ENCODE data around the gene LAMTOR2. TPM values are rescaled to one million over a fixed set of nuclear protein-coding genes. Genes with fewer than 3 reads are reported as not detected.

LAMTOR2 gene
- total and polyA plus RNA-seq, 2 donors, result 28.9 to 91.1 TPM

GRCh38 chr1:156074661-156075060 lies 20.1 kb downstream of the LAMTOR2 start:
- DNase-seq (ENCODE audit: extremely low spot score), result no peak
- no peaks in the 10 kb centered on the region for H3K4me1 ChIP-seq (ENCODE audit: insufficient read depth)
- no peaks in the 10 kb centered on the region for H3K36me3 ChIP-seq (ENCODE audit: insufficient read depth)
- WGBS, result 62% methylated on average over 8 of the region's 8 CpGs
- no peak overlapping the region for H3K27ac ChIP-seq (ENCODE audit: low read depth)
- no peak overlapping the region for H3K4me3 ChIP-seq (ENCODE audit: low read depth, low read length)

- 64% methylated on average over 3 of the region's 3 CpGs for WGBS
- DNase-seq (ENCODE audit: extremely low spot score), result no peak
- H3K4me1 ChIP-seq (ENCODE audit: insufficient read depth), result no peaks in the 10 kb centered on the region
- H3K36me3 ChIP-seq (ENCODE audit: insufficient read depth), result no peaks in the 10 kb centered on the region
- no peak overlapping the region for H3K27ac ChIP-seq (ENCODE audit: low read depth)
- H3K4me3 ChIP-seq (ENCODE audit: low read depth, low read length), result no peak overlapping the region
Observed at GRCh38 chr1:156075162-156075561, 20.6 kb downstream of the LAMTOR2 start.

GRCh38 chr1:156075775-156076204 lies 21.2 kb downstream of the LAMTOR2 start:
- Histone ChIP-seq H3K36me3 (ENCODE audit: insufficient read depth) (no peaks in the 10 kb centered on the region), H3K27ac (ENCODE audit: low read depth) (no peak overlapping the region), H3K4me1 (ENCODE audit: insufficient read depth) (no peaks in the 10 kb centered on the region), H3K4me3 (ENCODE audit: low read depth, low read length) (no peak overlapping the region)
- 63% methylated on average over 4 of the region's 4 CpGs for WGBS
- no peak for DNase-seq (ENCODE audit: extremely low spot score)

- DNase-seq (ENCODE audit: extremely low spot score), result no peak
- H3K36me3 ChIP-seq (ENCODE audit: insufficient read depth), result no peaks in the 10 kb centered on the region
- H3K4me3 ChIP-seq (ENCODE audit: low read depth, low read length), result peak overlapping the region; percentile 0
- 51% methylated on average over 73 of the region's 73 CpGs for WGBS
- no peaks in the 10 kb centered on the region for H3K4me1 ChIP-seq (ENCODE audit: insufficient read depth)
- no peak overlapping the region for H3K27ac ChIP-seq (ENCODE audit: low read depth)
Observed at GRCh38 chr1:156076609-156077429, 22.2 kb downstream of the LAMTOR2 start.

GRCh38 chr1:156077430-156077760 lies 22.8 kb downstream of the LAMTOR2 start:
- 92% methylated on average over 19 of the region's 19 CpGs for WGBS
- DNase-seq (ENCODE audit: extremely low spot score), result no peak
- Histone ChIP-seq H3K27ac (ENCODE audit: low read depth) (no peak overlapping the region), H3K4me1 (ENCODE audit: insufficient read depth) (no peaks in the 10 kb centered on the region), H3K4me3 (ENCODE audit: low read depth, low read length) (no peak overlapping the region), H3K36me3 (ENCODE audit: insufficient read depth) (no peaks in the 10 kb centered on the region)

- Histone ChIP-seq H3K4me3 (ENCODE audit: low read depth, low read length) (no peak overlapping the region), H3K27ac (ENCODE audit: low read depth) (no peak overlapping the region), H3K4me1 (ENCODE audit: insufficient read depth) (no peaks in the 10 kb centered on the region), H3K36me3 (ENCODE audit: insufficient read depth) (no peaks in the 10 kb centered on the region)
- 88% methylated on average over 5 of the region's 5 CpGs for WGBS
- DNase-seq (ENCODE audit: extremely low spot score), result no peak
Observed at GRCh38 chr1:156078728-156079127, 24.1 kb downstream of the LAMTOR2 start.

- Histone ChIP-seq H3K27ac (ENCODE audit: low read depth) (no peak overlapping the region), H3K4me3 (ENCODE audit: low read depth, low read length) (no peak overlapping the region), H3K4me1 (ENCODE audit: insufficient read depth) (no peaks in the 10 kb centered on the region), H3K36me3 (ENCODE audit: insufficient read depth) (no peaks in the 10 kb centered on the region)
- no peak for DNase-seq (ENCODE audit: extremely low spot score)
- 77% methylated on average over 5 of the region's 5 CpGs for WGBS
Observed at GRCh38 chr1:156079762-156080161, 25.2 kb downstream of the LAMTOR2 start.

- WGBS, result 70% methylated on average over 8 of the region's 8 CpGs
- H3K27ac ChIP-seq (ENCODE audit: low read depth), result no peak overlapping the region
- H3K36me3 ChIP-seq (ENCODE audit: insufficient read depth), result no peaks in the 10 kb centered on the region
- no peak for DNase-seq (ENCODE audit: extremely low spot score)
- H3K4me1 ChIP-seq (ENCODE audit: insufficient read depth), result no peaks in the 10 kb centered on the region
- no peak overlapping the region for H3K4me3 ChIP-seq (ENCODE audit: low read depth, low read length)
Observed at GRCh38 chr1:156080241-156080862, 25.8 kb downstream of the LAMTOR2 start.

- H3K27ac ChIP-seq (ENCODE audit: low read depth), result no peak overlapping the region
- no peak for DNase-seq (ENCODE audit: extremely low spot score)
- H3K4me3 ChIP-seq (ENCODE audit: low read depth, low read length), result no peak overlapping the region
- WGBS, result 50% methylated on average over 4 of the region's 4 CpGs
- H3K4me1 ChIP-seq (ENCODE audit: insufficient read depth), result no peaks in the 10 kb centered on the region
- H3K36me3 ChIP-seq (ENCODE audit: insufficient read depth), result no peaks in the 10 kb centered on the region
Observed at GRCh38 chr1:156080863-156081179, 26.2 kb downstream of the LAMTOR2 start.

GRCh38 chr1:156081180-156081916 lies 26.8 kb downstream of the LAMTOR2 start:
- 5% methylated on average over 61 of the region's 61 CpGs for WGBS
- no peak for DNase-seq (ENCODE audit: extremely low spot score)
- no peaks in the 10 kb centered on the region for H3K36me3 ChIP-seq (ENCODE audit: insufficient read depth)
- no peaks in the 10 kb centered on the region for H3K4me1 ChIP-seq (ENCODE audit: insufficient read depth)
- peak overlapping the region; percentile 81 for H3K4me3 ChIP-seq (ENCODE audit: low read depth, low read length)
- no peak overlapping the region for H3K27ac ChIP-seq (ENCODE audit: low read depth)

GRCh38 chr1:156081917-156082308 lies 27.3 kb downstream of the LAMTOR2 start:
- no peaks in the 10 kb centered on the region for H3K36me3 ChIP-seq (ENCODE audit: insufficient read depth)
- 0% methylated on average over 10 of the region's 10 CpGs for WGBS
- no peak overlapping the region for H3K27ac ChIP-seq (ENCODE audit: low read depth)
- H3K4me3 ChIP-seq (ENCODE audit: low read depth, low read length), result peak overlapping the region; percentile 81
- no peaks in the 10 kb centered on the region for H3K4me1 ChIP-seq (ENCODE audit: insufficient read depth)
- no peak for DNase-seq (ENCODE audit: extremely low spot score)

- no peaks in the 10 kb centered on the region for H3K36me3 ChIP-seq (ENCODE audit: insufficient read depth)
- peak within 1 kb of the TSS; percentile 81 for H3K4me3 ChIP-seq (ENCODE audit: low read depth, low read length)
- WGBS, result under 1% methylated on average over 62 of the region's 62 CpGs
- H3K27ac ChIP-seq (ENCODE audit: low read depth), result no peak within 1 kb of the TSS
- H3K4me1 ChIP-seq (ENCODE audit: insufficient read depth), result no peaks in the 10 kb centered on the region
- peak; percentile 84 for DNase-seq (ENCODE audit: extremely low spot score)
Observed at GRCh38 chr1:156082309-156083091, 27.9 kb downstream of the LAMTOR2 start, which contains the start of gene MEX3A. Gene MEX3A, minus strand, starts transcription at chr1:156082465. Its CDS starts 467 bp downstream, at chr1:156081998.

All from urinary bladder (tissue), 4 donors.